Neural cell (in vitro differentiated cells): ENCODE results near the gene JADE1.

ENCODE experiments used
- CTCF ChIP-seq: fragments of 450-650 bp; IDR thresholded peaks from 2 replicates; pipeline ENCODE4 v1.5.1; 2014; ENCODE audit warnings: antibody characterized with exemption, mild to moderate bottlenecking, moderate library complexity; ENCODE audit not compliant: poor library complexity, severe bottlenecking
- EP300 ChIP-seq: fragments of 450-650 bp; conservative IDR thresholded peaks from 2 replicates; pipeline ENCODE4 v1.6.1; 2014; ENCODE audit warnings: antibody characterized with exemption, mild to moderate bottlenecking, moderate library complexity; ENCODE audit not compliant: poor library complexity, severe bottlenecking
- EZH2 ChIP-seq: fragments of 200-600, 300-800 bp; shearing (Covaris generic), sonication (generic); IDR thresholded peaks from 2 replicates; pipeline ENCODE4 v1.6.1; 2014; ENCODE audit warnings: antibody characterized with exemption, low read length, borderline replicate concordance, mild to moderate bottlenecking; ENCODE audit not compliant: insufficient read depth, poor library complexity, severe bottlenecking
- MXI1 ChIP-seq: fragments of 450-650 bp; conservative IDR thresholded peaks from 2 replicates; pipeline ENCODE4 v1.6.1; 2014; ENCODE audit warnings: antibody characterized with exemption, mild to moderate bottlenecking; ENCODE audit not compliant: poor library complexity, severe bottlenecking
- POLR2AphosphoS5 ChIP-seq: IDR thresholded peaks from 2 replicates; pipeline ENCODE4 v1.6.1; 2012
- RAD21 ChIP-seq: fragments of 450-650 bp; conservative IDR thresholded peaks from 2 replicates; pipeline ENCODE4 v1.6.1; 2014; ENCODE audit warnings: antibody characterized with exemption, mild to moderate bottlenecking, moderate library complexity

GRCh38 chr4:128908735-128909134 lies 99.2 kb downstream of the JADE1 start:
- no peak for TF ChIP-seq CTCF
- TF ChIP-seq RAD21 = no peak
- TF ChIP-seq MXI1 = no peak
- TF ChIP-seq EP300 = no peak
- no peak for TF ChIP-seq EZH2
- no peak for TF ChIP-seq POLR2AphosphoS5
